Activated B cell treated with CpG ODN at 0.5 μM for 24 hours (primary cell): Measurements from ENCODE around the gene SLC6A9. TPM values are rescaled to one million over a fixed set of nuclear protein-coding genes. Genes with fewer than 3 reads are reported as not detected.

Experiments used
- ATAC-seq: fragments of 200-7000 bp; cut with Tn5 transposase; one replicate; pipeline ENCODE4 v1.10.0; 2021; ENCODE audit warnings: low read depth, mild to moderate bottlenecking, moderate library complexity
- CTCF ChIA-PET: fragments of 350-600 bp; sonication (Branson Sonifier 250); formaldehyde crosslinking; loops from one replicate; lab custom pipeline; 2021; ENCODE audit warnings: antibody characterized with exemption; lab: Charles Lee
- POLR2A ChIA-PET: fragments of 350-600 bp; sonication (Branson Sonifier 250); formaldehyde crosslinking; loops from one replicate; lab custom pipeline; 2021; ENCODE audit warnings: antibody characterized with exemption; lab: Charles Lee
- DNase-seq: peaks from one replicate; pipeline ENCODE4 v3.0.0; 2022
- H3K27ac Mint-ChIP-seq: one replicate; pipeline ENCODE4 v1.8.0; 2020; ENCODE audit warnings: mixed read lengths
- H3K27me3 Mint-ChIP-seq: one replicate; pipeline ENCODE4 v1.8.0; 2021; ENCODE audit warnings: mixed read lengths
- H3K36me3 Mint-ChIP-seq: one replicate; pipeline ENCODE4 v1.8.0; 2021; ENCODE audit warnings: low read depth, mixed read lengths
- H3K4me1 Mint-ChIP-seq: one replicate; pipeline ENCODE4 v1.8.0; 2021; ENCODE audit warnings: mixed read lengths
- H3K4me3 Mint-ChIP-seq: one replicate; pipeline ENCODE4 v1.8.0; 2020; ENCODE audit warnings: mild to moderate bottlenecking, mixed read lengths
- H3K9me3 Mint-ChIP-seq: one replicate; pipeline ENCODE4 v1.8.0; 2020; ENCODE audit warnings: mixed read lengths
- intact Hi-C: fragments of 100-400 bp; cut with micrococcal nuclease; formaldehyde crosslinking; loops from one replicate; pipeline ENCODE4 v1.15.1; 2024
- total RNA-seq: library from RNA; stranded (reverse); gene quantifications from 2 replicates; pipeline ENCODE4 v1.2.3, GENCODE V29; 2022
- TF ChIP-seq, protein P1 (sequence below): fragments of 200-600 bp; IDR thresholded peaks from one replicate; pipeline ENCODE4 v1.8.0; 2022; ENCODE audit warnings: antibody characterized with exemption, mild to moderate bottlenecking

Gene SLC6A9
- total RNA-seq, 1 donor from 2014 or later: 10.4 TPM

DNA sequence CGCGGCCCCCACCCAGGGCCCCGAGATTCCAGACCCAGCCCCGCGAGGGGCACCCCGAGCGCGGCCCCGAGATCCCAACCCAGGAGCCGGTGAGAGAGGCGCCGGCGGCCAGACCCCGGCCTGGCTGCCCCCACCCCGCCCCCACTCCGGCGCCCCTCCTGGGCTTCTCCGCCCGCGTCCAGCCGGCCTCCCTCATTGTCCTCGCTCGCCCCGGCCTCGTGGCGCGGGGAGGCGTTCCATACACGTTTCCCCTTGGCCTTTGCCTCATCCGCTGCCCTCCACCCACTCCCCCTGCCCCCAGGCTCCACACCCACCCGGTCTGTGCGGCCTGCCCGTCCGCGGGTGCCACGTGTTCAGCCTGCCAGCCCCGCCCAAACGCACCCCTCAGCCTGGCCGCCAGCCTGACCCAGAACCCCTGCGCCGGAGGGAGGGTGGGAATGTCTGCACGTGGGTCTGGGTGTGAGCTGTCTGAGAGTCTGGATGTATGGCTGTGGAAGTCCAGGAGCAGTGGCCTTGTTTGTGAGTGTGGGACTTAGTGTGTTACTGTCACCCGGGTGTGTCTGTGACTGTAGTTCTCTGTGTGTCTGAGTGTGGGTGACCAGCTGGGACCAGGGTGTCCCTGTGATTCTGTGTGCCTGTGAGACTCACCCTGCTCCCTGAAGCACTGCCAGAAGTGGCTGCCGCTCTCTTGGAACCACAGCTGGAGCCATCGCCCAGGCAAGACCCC lies 51.6 kb downstream of the SLC6A9 start:
- intact Hi-C loops: loop anchor here (10.0 kb wide), 4 partner anchors 235 to 1645 kb away; partner anchors contain the start of genes CDC20, DMAP1, FOXJ3 and PPCS
- peaks cover 45% of the 10 kb centered on the region for H3K4me1 Mint-ChIP-seq
- no peak for ATAC-seq

DNA sequence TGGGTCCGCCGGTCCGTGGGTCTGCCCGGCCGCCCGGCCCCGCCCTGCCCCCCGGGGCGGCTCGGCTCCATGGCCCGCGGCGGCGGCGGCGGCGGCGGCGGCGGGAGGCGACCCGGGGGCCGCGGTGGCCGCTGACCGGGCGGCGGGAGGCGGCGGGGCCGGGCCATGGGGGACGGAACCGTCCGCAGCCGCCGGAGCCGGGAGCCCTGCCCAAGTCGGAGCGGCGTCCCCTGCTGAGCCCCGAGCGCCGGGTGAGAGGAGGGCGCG lies 52.1 kb downstream of the SLC6A9 start:
- ChIA-PET POLR2A (no interaction called here), CTCF (no interaction called here)
- Mint-ChIP-seq H3K4me1 (peaks cover 47% of the 10 kb centered on the region), H3K27ac (no peak overlapping the region), H3K4me3 (no peak overlapping the region), H3K9me3 (no peaks in the 10 kb centered on the region), H3K36me3 (peaks cover 24% of the 10 kb centered on the region), H3K27me3 (no peaks in the 10 kb centered on the region)
- ATAC-seq (no peak), DNase-seq (no peak)
- TF ChIP-seq, protein P1, sequence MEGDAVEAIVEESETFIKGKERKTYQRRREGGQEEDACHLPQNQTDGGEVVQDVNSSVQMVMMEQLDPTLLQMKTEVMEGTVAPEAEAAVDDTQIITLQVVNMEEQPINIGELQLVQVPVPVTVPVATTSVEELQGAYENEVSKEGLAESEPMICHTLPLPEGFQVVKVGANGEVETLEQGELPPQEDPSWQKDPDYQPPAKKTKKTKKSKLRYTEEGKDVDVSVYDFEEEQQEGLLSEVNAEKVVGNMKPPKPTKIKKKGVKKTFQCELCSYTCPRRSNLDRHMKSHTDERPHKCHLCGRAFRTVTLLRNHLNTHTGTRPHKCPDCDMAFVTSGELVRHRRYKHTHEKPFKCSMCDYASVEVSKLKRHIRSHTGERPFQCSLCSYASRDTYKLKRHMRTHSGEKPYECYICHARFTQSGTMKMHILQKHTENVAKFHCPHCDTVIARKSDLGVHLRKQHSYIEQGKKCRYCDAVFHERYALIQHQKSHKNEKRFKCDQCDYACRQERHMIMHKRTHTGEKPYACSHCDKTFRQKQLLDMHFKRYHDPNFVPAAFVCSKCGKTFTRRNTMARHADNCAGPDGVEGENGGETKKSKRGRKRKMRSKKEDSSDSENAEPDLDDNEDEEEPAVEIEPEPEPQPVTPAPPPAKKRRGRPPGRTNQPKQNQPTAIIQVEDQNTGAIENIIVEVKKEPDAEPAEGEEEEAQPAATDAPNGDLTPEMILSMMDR: no peak
- intact Hi-C loops: loop anchor here (10.0 kb wide), 4 partner anchors 236 to 1644 kb away; partner anchors contain the start of genes CDC20, DMAP1, FOXJ3 and PPCS

More for the DNA sequence above, 51.6 kb downstream of the SLC6A9 start:
- ChIA-PET CTCF (no interaction called here), POLR2A (no interaction called here)
- Mint-ChIP-seq H3K27ac (peak overlapping the region; percentile 43), H3K4me3 (peak overlapping the region; percentile 84), H3K9me3 (no peaks in the 10 kb centered on the region), H3K36me3 (peaks cover 23% of the 10 kb centered on the region), H3K27me3 (no peaks in the 10 kb centered on the region)
- no peak for DNase-seq
- TF ChIP-seq, protein P1: no peak

GRCh38 chr1:43978551-43979260 lies 52.6 kb downstream of the SLC6A9 start, which contains the start of gene B4GALT2:
TSS of gene B4GALT2 (plus strand) at chr1:43979210. CDS start at chr1:43981161, 1,951 bp downstream.
- no peak for ATAC-seq
- intact Hi-C loops: loop anchor here (10.0 kb wide), 4 partner anchors 236 to 1644 kb away; partner anchors contain the start of genes CDC20, DMAP1, FOXJ3 and PPCS
- CTCF ChIA-PET: no interaction called here
- TF ChIP-seq, protein P1: no peak
- Mint-ChIP-seq H3K27ac (peak within 1 kb of the TSS; percentile 44), H3K4me3 (peak within 1 kb of the TSS; percentile 92), H3K36me3 (peaks cover 27% of the 10 kb centered on the region), H3K4me1 (peaks cover 52% of the 10 kb centered on the region), H3K9me3 (no peaks in the 10 kb centered on the region), H3K27me3 (no peaks in the 10 kb centered on the region)
- POLR2A ChIA-PET: interaction anchor here (0.5 kb wide), 1 partner anchor 52 kb away, joined by 5 read pairs; no protein-coding TSS in a partner anchor
- DNase-seq: peak; percentile 44

- H3K36me3 Mint-ChIP-seq: peaks cover 31% of the 10 kb centered on the region
- CTCF ChIA-PET: no interaction called here
- H3K27me3 Mint-ChIP-seq: no peaks in the 10 kb centered on the region
- H3K27ac Mint-ChIP-seq: no peak overlapping the region
- no peaks in the 10 kb centered on the region for H3K9me3 Mint-ChIP-seq
- intact Hi-C loops: loop anchor here (10.0 kb wide), 4 partner anchors 237 to 1643 kb away; partner anchors contain the start of genes CDC20, DMAP1, FOXJ3 and PPCS
- peaks cover 57% of the 10 kb centered on the region for H3K4me1 Mint-ChIP-seq
- DNase-seq (no peak), ATAC-seq (no peak)
- peak overlapping the region; percentile 92 for H3K4me3 Mint-ChIP-seq
- TF ChIP-seq, protein P1: no peak
- POLR2A ChIA-PET: interaction anchor here (0.5 kb wide), 1 partner anchor 53 kb away, joined by 5 read pairs; no protein-coding TSS in a partner anchor
Observed at GRCh38 chr1:43978264-43978550, 53.1 kb downstream of the SLC6A9 start.
